GM12878 (cell line): ENCODE data around the gene TMEM256. TPM values are rescaled to one million over a fixed set of nuclear protein-coding genes. Genes with fewer than 3 reads are reported as not detected.

Experiments used
- ATAC-seq: fragments of 200-7000 bp; cut with Tn5 transposase; 3 replicates; pipeline ENCODE4 v1.9.1; 2020; ENCODE audit warnings: mild to moderate bottlenecking, moderate library complexity
- BruUV-seq: library from RNA; stranded (reverse); fragments of 400-500 nt; replicated peaks from 2 replicates; lab custom pipeline; 2021; lab: Mats Ljungman, UMichigan
- CTCF ChIA-PET: fragments of 300-600 bp; sonication (Branson Sonifier 250); formaldehyde crosslinking; extraction: SDS; loops from one replicate; lab custom pipeline; 2021; ENCODE audit warnings: inconsistent platforms; lab: Yijun Ruan, JAX
- POLR2A ChIA-PET: fragments of 350-600 bp; formaldehyde crosslinking; extraction: SDS; loops from one replicate; lab custom pipeline; 2021; ENCODE audit warnings: inconsistent platforms; lab: Charles Lee
- RAD21 ChIA-PET: fragments of 300-600 bp; sonication (Branson Sonifier 250); formaldehyde crosslinking; loops from one replicate; lab custom pipeline; 2023; ENCODE audit warnings: antibody characterized with exemption; ENCODE audit not compliant: unreplicated experiment; lab: Charles Lee
- SMC1A ChIA-PET: fragments of 300-600 bp; sonication (Branson Sonifier 250); formaldehyde crosslinking; loops from one replicate; lab custom pipeline; 2023; ENCODE audit not compliant: unreplicated experiment, uncharacterized antibody; lab: Charles Lee
- DNase-seq: peaks from one replicate; pipeline ENCODE4 v3.0.0-alpha.2; 2011; ENCODE audit warnings: low read depth, low spot score
- FAIRE-seq: peaks from 3 replicates; lab custom pipeline; 2011; peaks lifted over from hg19 to GRCh38; lab: Jason Lieb, UNC
- H2AFZ ChIP-seq: 2 replicates; pipeline ENCODE4 v1.6.0; 2011; ENCODE audit warnings: low read depth, low read length, control low read depth; ENCODE audit not compliant: control insufficient read depth
- H3K27ac ChIP-seq: 2 replicates; pipeline ENCODE4 v1.5.1; 2011; ENCODE audit warnings: control low read depth; ENCODE audit not compliant: control insufficient read depth, insufficient read depth
- H3K27me3 ChIP-seq, 2 experiments: replicated peaks in 1 of 2; 2 replicates each; pipeline versions ENCODE4 v1.6.0 to v1.6.1; 2011; ENCODE audit warnings: low read length in 1 of 2; ENCODE audit not compliant: control insufficient read depth in 2 of 2, insufficient read depth in 2 of 2
- H3K36me3 ChIP-seq, 2 experiments: 2 replicates each; pipeline ENCODE4 v1.5.1; 2011; ENCODE audit warnings: low read length in 1 of 2; ENCODE audit not compliant: control insufficient read depth in 2 of 2, insufficient read depth in 2 of 2
- H3K4me1 ChIP-seq: 2 replicates; pipeline ENCODE4 v1.6.1; 2011; ENCODE audit warnings: mild to moderate bottlenecking, low read length, moderate library complexity, mixed read lengths; ENCODE audit not compliant: control insufficient read depth, insufficient read depth
- H3K4me2 ChIP-seq: 2 replicates; pipeline ENCODE4 v1.6.0; 2011; ENCODE audit warnings: control low read depth; ENCODE audit not compliant: control insufficient read depth, insufficient read depth
- H3K4me3 ChIP-seq: fragments of 200-600 bp; sonication (generic); 2 replicates; pipeline ENCODE4 v1.5.1; 2016
- H3K79me2 ChIP-seq: 2 replicates; pipeline ENCODE4 v1.6.0; 2011; ENCODE audit warnings: low read length; ENCODE audit not compliant: control insufficient read depth, insufficient read depth
- H3K9ac ChIP-seq: 2 replicates; pipeline ENCODE4 v1.8.0; 2011; ENCODE audit warnings: low read length, control low read depth, mixed read lengths; ENCODE audit not compliant: control insufficient read depth, insufficient read depth
- H3K9me3 ChIP-seq: replicated peaks from 3 replicates; pipeline ENCODE4 v1.5.1; 2011; ENCODE audit warnings: mild to moderate bottlenecking, low read length; ENCODE audit not compliant: control insufficient read depth, insufficient read depth
- H4K20me1 ChIP-seq: 2 replicates; pipeline ENCODE4 v1.6.0; 2011; ENCODE audit not compliant: control insufficient read depth, insufficient read depth
- BMI1 ChIP-seq: fragments of 450-650 bp; IDR thresholded peaks from 2 replicates; pipeline ENCODE4 v1.6.1; 2016; ENCODE audit warnings: mild to moderate bottlenecking, moderate library complexity, borderline replicate concordance
- CBFB ChIP-seq: IDR thresholded peaks from 2 replicates; pipeline ENCODE4 v1.6.1; 2016; ENCODE audit warnings: antibody characterized with exemption, low read depth
- CHD1 ChIP-seq: IDR thresholded peaks from 2 replicates; pipeline ENCODE4 v1.6.1; 2012; ENCODE audit warnings: low read depth, low read length, improper control_type of control experiment
- CREB1 ChIP-seq: IDR thresholded peaks from 2 replicates; pipeline ENCODE4 v1.6.1; 2012; ENCODE audit warnings: low read depth, mild to moderate bottlenecking, inconsistent platforms
- FOS ChIP-seq: IDR thresholded peaks from 3 replicates; pipeline ENCODE4 v1.6.1; 2011; ENCODE audit warnings: borderline replicate concordance; ENCODE audit not compliant: insufficient read length; ENCODE audit errors: extremely low read depth
- MYC ChIP-seq: IDR thresholded peaks from 2 replicates; pipeline ENCODE4 v1.6.1; 2011; ENCODE audit warnings: mild to moderate bottlenecking, low read length, moderate library complexity, inconsistent platforms; ENCODE audit not compliant: insufficient read depth, insufficient replicate concordance, insufficient read length, severe bottlenecking
- NFIC ChIP-seq: IDR thresholded peaks from 2 replicates; pipeline ENCODE4 v1.6.1; 2012; ENCODE audit warnings: low read depth, mild to moderate bottlenecking, inconsistent platforms, low read length, moderate library complexity
- POLR2A ChIP-seq: IDR thresholded peaks from 2 replicates; pipeline ENCODE4 v1.6.1; 2011; ENCODE audit warnings: low read depth, mild to moderate bottlenecking, low read length
- RCOR1 ChIP-seq: conservative IDR thresholded peaks from 2 replicates; pipeline ENCODE4 v1.6.1; 2012; ENCODE audit warnings: low read depth, low read length, improper control_type of control experiment
- SKIL ChIP-seq: fragments of 450-650 bp; IDR thresholded peaks from 2 replicates; pipeline ENCODE4 v1.6.1; 2017; ENCODE audit warnings: mild to moderate bottlenecking, low read depth, inconsistent platforms; ENCODE audit not compliant: poor library complexity, severe bottlenecking
- TCF12 ChIP-seq: IDR thresholded peaks from 2 replicates; pipeline ENCODE4 v1.6.1; 2011; ENCODE audit warnings: low read depth, mild to moderate bottlenecking, low read length
- ZSCAN29 ChIP-seq: fragments of 450-650 bp; IDR thresholded peaks from 2 replicates; pipeline ENCODE4 v1.6.1; 2017; ENCODE audit warnings: mild to moderate bottlenecking, moderate library complexity
- WGBS: methylation state at CpG from one replicate; pipeline ENCODE4 v1.1.6; 2016; ENCODE audit warnings: low lambda C conversion rate; ENCODE audit not compliant: insufficient replicate concordance, insufficient coverage; ENCODE audit errors: missing lambda C conversion rate; 5-methylcytosine and 5-hydroxymethylcytosine counted together
- in situ Hi-C: fragments of 300-500 bp; cut with MboI; formaldehyde crosslinking; loops from 9 replicates; pipeline ENCODE4 v1.14.3; 2018; ENCODE audit warnings: mixed read lengths
- intact Hi-C: fragments of 100-400 bp; cut with micrococcal nuclease; formaldehyde crosslinking; loops from one replicate; pipeline ENCODE4 v1.14.2; 2022; ENCODE audit not compliant: unreplicated experiment
- polyA plus RNA-seq, 11 experiments: library from polyadenylated mRNA; depleted of rRNA in 4 of 11; unstranded in 6 of 11; stranded (reverse) in 5 of 11; fragments of >200 nt; fragmentation: Nextera tagmentation in 4 of 11; fragmentation: Illumina TruSeq in 1 of 11; extraction: Ambion mirVana in 4 of 11; extraction: Trizol in 1 of 11; gene quantifications; 1 replicate in 1 of 11; 2 replicates in 10 of 11; pipeline versions ENCODE4 v1.2.1 to v1.2.3, GENCODE V29; 2011 to 2016; ENCODE audit warnings: inconsistent platforms in 2 of 11, missing spikeins in 2 of 11, low read depth in 1 of 11
- total RNA-seq, 4 experiments: library from RNA; depleted of rRNA in 3 of 4; stranded (reverse); fragments of >200 nt in 3 of 4; fragmentation: Illumina TruSeq in 1 of 4; extraction: Trizol in 1 of 4; gene quantifications; 2 replicates each; pipeline versions ENCODE4 v1.2.1 to v1.2.3, GENCODE V29; 2013 to 2021

The TMEM256 gene
- total and polyA plus RNA-seq, 10 of the 15 experiments (the other 5 are each of a cell fraction or from before 2014, with no cell fraction given): 57.3 to 342 (median 95.7) TPM

DNA sequence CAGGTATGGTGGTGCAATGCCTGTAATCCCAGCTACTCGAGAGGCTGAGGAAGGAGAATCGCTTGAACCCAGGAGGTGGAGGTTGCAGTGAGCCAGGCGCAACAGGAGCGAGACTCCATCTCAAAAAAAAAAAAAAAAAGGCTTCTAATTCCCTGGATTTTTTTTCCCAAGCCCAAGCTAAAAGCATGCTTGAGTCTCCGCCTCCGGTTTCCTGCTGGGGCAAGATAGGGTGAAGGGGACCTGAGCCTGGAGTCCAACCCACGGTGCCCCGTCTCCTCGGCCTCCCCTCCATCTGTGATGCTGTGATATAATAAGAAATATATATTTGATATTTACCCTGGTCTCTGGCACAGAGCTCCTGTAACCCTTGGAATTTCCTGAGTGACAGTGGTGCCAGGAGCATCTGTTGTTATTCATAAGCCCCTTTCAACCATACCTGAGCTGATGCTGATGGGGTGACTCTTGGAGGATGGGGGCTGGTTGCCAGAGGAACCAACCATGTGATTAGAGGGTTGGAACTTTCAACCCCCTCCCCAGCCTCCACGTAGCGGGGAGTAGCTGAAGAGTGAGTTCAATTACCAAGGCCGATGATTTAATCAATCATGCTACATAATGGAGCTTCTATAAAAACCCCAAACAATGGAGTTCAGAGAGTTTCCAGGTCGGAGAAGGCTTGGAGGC is 35.8 kb downstream of the TMEM256 start:
- Histone ChIP-seq H3K79me2 (no peaks in the 10 kb centered on the region), H3K4me2 (no peak overlapping the region), H3K4me1 (no peaks in the 10 kb centered on the region)
- ChIA-PET SMC1A (no interaction called here), RAD21 (interaction anchor here (0.6 kb wide), 1 partner anchor 141 kb away, joined by 3 read pairs; no protein-coding TSS in a partner anchor)
- in situ Hi-C loops (no loop called here), intact Hi-C loops (no loop called here)
- WGBS: 51% methylated on average over 12 of the region's 13 CpGs
- DNase-seq: no peak
- TF ChIP-seq BMI1 (no peak), CHD1 (no peak), TCF12 (no peak), POLR2A (no peak), CBFB (no peak), RCOR1 (no peak), NFIC (no peak), MYC (no peak), ZSCAN29 (no peak), FOS (no peak), CREB1 (no peak), SKIL (no peak)
- TF ChIP-seq, all 136 proteins: peak for 0
- H4K20me1 ChIP-seq: no peaks in the 10 kb centered on the region
- FAIRE-seq (no peak), ATAC-seq (no peak)
- H3K27ac ChIP-seq: no peak overlapping the region
- H3K27me3 ChIP-seq: no peaks in the 10 kb centered on the region
- ChIA-PET POLR2A (no interaction called here), CTCF (interaction anchor here (1.1 to 1.6 kb wide), 2 partner anchors 12 to 13 kb away, joined by 5 to 6 read pairs; partner anchors contain the start of gene TMEM95)
- H3K9me3 ChIP-seq: no peaks in the 10 kb centered on the region
- H3K36me3 ChIP-seq: no peaks in the 10 kb centered on the region
- no TSS peak for BruUV-seq
- H3K9ac ChIP-seq: no peak overlapping the region
- H3K4me3 ChIP-seq: no peak overlapping the region
- H2AFZ ChIP-seq: no peak overlapping the region
